HCT116 (cell line): ENCODE data around the gene NPHS1. TPM values are rescaled to one million over a fixed set of nuclear protein-coding genes. Genes with fewer than 3 reads are reported as not detected.

ENCODE experiments used
- ATAC-seq: fragments of 200-7000 bp; cut with Tn5 transposase; 2 replicates; pipeline ENCODE4 v1.9.1; 2020; ENCODE audit warnings: mild to moderate bottlenecking, moderate library complexity
- BruUV-seq: library from RNA; stranded (reverse); fragments of 400-500 nt; replicated peaks from 2 replicates; lab custom pipeline; 2021; lab: Mats Ljungman, UMichigan
- CTCF ChIA-PET: fragments of 300-600 bp; sonication (Branson Sonifier 250); formaldehyde crosslinking; loops from one replicate; lab custom pipeline; 2021; ENCODE audit warnings: antibody characterized with exemption; lab: Charles Lee
- POLR2A ChIA-PET: fragments of 300-600, 350-600 bp; sonication (Branson Sonifier 250); formaldehyde crosslinking; loops from one replicate; lab custom pipeline; 2021; ENCODE audit warnings: antibody characterized with exemption; lab: Charles Lee
- RAD21 ChIA-PET, 2 experiments: fragments of 300-600 bp; sonication (Branson Sonifier 250); formaldehyde crosslinking; loops; one replicate each; lab custom pipeline; 2023; ENCODE audit warnings: low total read pairs in 2 of 2; ENCODE audit not compliant: uncharacterized antibody in 2 of 2, unreplicated experiment in 2 of 2, low non-redundant PET in 1 of 2; lab: Charles Lee
- DNase-seq: peaks from one replicate; pipeline ENCODE4 v3.0.0-alpha.2; 2010; ENCODE audit warnings: low read depth, low spot score
- H2AFZ ChIP-seq: fragments of 200-600 bp; shearing (Covaris generic), sonication (generic); 2 replicates; pipeline ENCODE4 v1.6.1; 2017; ENCODE audit warnings: low read depth, mixed run types, mixed read lengths, antibody characterized with exemption, low read length; ENCODE audit not compliant: poor library complexity, severe bottlenecking
- H3K27ac ChIP-seq: 2 replicates; pipeline ENCODE4 v1.5.1; 2012; ENCODE audit warnings: low read depth, low read length
- H3K27me3 ChIP-seq: fragments of 200-600 bp; sonication (generic); 2 replicates; pipeline ENCODE4 v1.6.1; 2016; ENCODE audit warnings: mixed run types, low read length, mixed read lengths; ENCODE audit not compliant: insufficient read depth
- H3K36me3 ChIP-seq, 2 experiments: fragments of 200-500 bp in 1 of 2; fragments of 200-600 bp in 1 of 2; sonication (Bioruptor generic) in 1 of 2; sonication (generic) in 1 of 2; 2 replicates each; pipeline versions ENCODE4 v1.5.1 to v1.6.1; 2014 to 2016; ENCODE audit warnings: low read length in 2 of 2, inconsistent platforms in 1 of 2, mixed read lengths in 1 of 2, mixed run types in 1 of 2; ENCODE audit not compliant: insufficient read depth in 2 of 2, control insufficient read depth in 1 of 2
- H3K4me1 ChIP-seq, 2 experiments: fragments of 200-600 bp in 1 of 2; sonication (generic) in 1 of 2; 2 replicates each; pipeline versions ENCODE4 v1.5.1 to v1.6.1; 2012 to 2017; ENCODE audit warnings: low read length in 2 of 2, inconsistent platforms in 1 of 2, mild to moderate bottlenecking in 1 of 2, mixed read lengths in 1 of 2, mixed run types in 1 of 2, moderate library complexity in 1 of 2; ENCODE audit not compliant: insufficient read depth in 2 of 2, control insufficient read depth in 1 of 2
- H3K4me2 ChIP-seq: fragments of 200-600 bp; sonication (generic); 2 replicates; pipeline ENCODE4 v1.6.1; 2017; ENCODE audit warnings: mixed run types, low read length, mixed read lengths
- H3K4me3 ChIP-seq, 2 experiments: fragments of 200-600 bp in 1 of 2; sonication (generic) in 1 of 2; replicated peaks in 1 of 2; 2 replicates each; pipeline ENCODE4 v1.5.1; 2011 to 2016; ENCODE audit warnings: low read length in 2 of 2, control low read depth in 1 of 2, low read depth in 1 of 2, mild to moderate bottlenecking in 1 of 2, mixed read lengths in 1 of 2, mixed run types in 1 of 2
- H3K79me2 ChIP-seq: fragments of 200-600 bp; sonication (generic); 2 replicates; pipeline ENCODE4 v1.6.1; 2017; ENCODE audit warnings: mild to moderate bottlenecking, mixed run types, low read length, moderate library complexity, mixed read lengths; ENCODE audit not compliant: insufficient read depth
- H3K9ac ChIP-seq: fragments of 200-600 bp; sonication (generic); 2 replicates; pipeline ENCODE4 v1.6.1; 2016; ENCODE audit warnings: low read length, mixed read lengths
- H3K9me2 ChIP-seq: fragments of 200-600 bp; sonication (generic), shearing (Covaris generic); 2 replicates; pipeline ENCODE4 v1.6.1; 2017; ENCODE audit warnings: mixed run types, mild to moderate bottlenecking, moderate library complexity; ENCODE audit not compliant: insufficient read depth
- H3K9me3 ChIP-seq, 2 experiments: fragments of 200-500 bp in 1 of 2; fragments of 200-600 bp in 1 of 2; sonication (Bioruptor generic) in 1 of 2; sonication (generic) in 1 of 2; 2 replicates each; pipeline ENCODE4 v1.6.1; 2014 to 2017; ENCODE audit warnings: low read length in 2 of 2, mixed read lengths in 2 of 2, inconsistent platforms in 1 of 2, low read depth in 1 of 2, mild to moderate bottlenecking in 1 of 2, mixed run types in 1 of 2, moderate library complexity in 1 of 2; ENCODE audit not compliant: control insufficient read depth in 1 of 2, insufficient read depth in 1 of 2
- H4K20me1 ChIP-seq: fragments of 200-600 bp; sonication (generic), shearing (Covaris generic); 2 replicates; pipeline ENCODE4 v1.6.1; 2017; ENCODE audit warnings: mixed run types, mild to moderate bottlenecking, moderate library complexity; ENCODE audit not compliant: insufficient read depth
- CBX3 ChIP-seq: IDR thresholded peaks from 2 replicates; pipeline ENCODE4 v1.6.1; 2012; ENCODE audit warnings: low read depth
- CEBPB ChIP-seq: IDR thresholded peaks from 2 replicates; pipeline ENCODE4 v1.6.1; 2012; ENCODE audit warnings: low read depth
- EZH2 ChIP-seq: fragments of 200-600 bp; sonication (generic); IDR thresholded peaks from 2 replicates; pipeline ENCODE4 v1.6.1; 2017; ENCODE audit warnings: antibody characterized with exemption, mixed run types
- EZH2phosphoT487 ChIP-seq: fragments of 200-600 bp; IDR thresholded peaks from 2 replicates; pipeline ENCODE4 v1.6.1; 2018; ENCODE audit warnings: antibody characterized with exemption, borderline replicate concordance
- MAX ChIP-seq: IDR thresholded peaks from 2 replicates; pipeline ENCODE4 v1.6.1; 2012
- POLR2A ChIP-seq: IDR thresholded peaks from 2 replicates; pipeline ENCODE4 v1.7.0; 2011; ENCODE audit warnings: borderline replicate concordance; ENCODE audit not compliant: insufficient read depth, insufficient read length; ENCODE audit errors: extremely low read depth
- SP1 ChIP-seq: IDR thresholded peaks from 2 replicates; pipeline ENCODE4 v1.6.1; 2012; ENCODE audit warnings: low read depth
- ZBTB33 ChIP-seq: IDR thresholded peaks from 2 replicates; pipeline ENCODE4 v1.6.1; 2011; ENCODE audit warnings: mild to moderate bottlenecking, low read length, moderate library complexity; ENCODE audit not compliant: insufficient replicate concordance; ENCODE audit errors: extremely low read depth
- intact Hi-C: fragments of 100-400 bp; cut with micrococcal nuclease; formaldehyde crosslinking; loops from 2 replicates; pipeline ENCODE4 v1.10.0; 2022
- total RNA-seq: library from RNA; stranded (reverse); gene quantifications from one replicate; pipeline ENCODE4 v1.2.1, GENCODE V29; 2021; ENCODE audit not compliant: unreplicated experiment
- TF ChIP-seq, protein P1 (sequence below): IDR thresholded peaks from 2 replicates; pipeline ENCODE4 v1.6.1; 2012

The NPHS1 gene
- total RNA-seq, 1 experiment from 2014 or later: 0.57 TPM

GRCh38 chr19:35811317-35812219 is 40.7 kb downstream of the NPHS1 start:
- Histone ChIP-seq H2AFZ (no peak overlapping the region), H3K9me2 (no peaks in the 10 kb centered on the region), H3K27ac (no peak overlapping the region), H3K9ac (no peak overlapping the region), H3K4me3 (no peak overlapping the region), H3K79me2 (no peaks in the 10 kb centered on the region), H3K4me2 (no peak overlapping the region), H3K27me3 (no peaks in the 10 kb centered on the region), H3K9me3 (no peaks in the 10 kb centered on the region), H3K4me1 (no peaks in the 10 kb centered on the region), H3K36me3 (no peaks in the 10 kb centered on the region), H4K20me1 (no peaks in the 10 kb centered on the region)
- RAD21 ChIA-PET: no interaction called here
- POLR2A ChIA-PET: no interaction called here
- BruUV-seq: no TSS peak
- no peak for TF ChIP-seq EZH2
- TF ChIP-seq CEBPB: no peak
- no peak for TF ChIP-seq MAX
- TF ChIP-seq, protein P1, sequence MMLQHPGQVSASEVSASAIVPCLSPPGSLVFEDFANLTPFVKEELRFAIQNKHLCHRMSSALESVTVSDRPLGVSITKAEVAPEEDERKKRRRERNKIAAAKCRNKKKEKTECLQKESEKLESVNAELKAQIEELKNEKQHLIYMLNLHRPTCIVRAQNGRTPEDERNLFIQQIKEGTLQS: no peak
- no peak for TF ChIP-seq SP1
- no peak for TF ChIP-seq ZBTB33
- TF ChIP-seq CBX3: no peak
- TF ChIP-seq POLR2A: no peak
- no peak for TF ChIP-seq EZH2phosphoT487
- intact Hi-C loops: no loop called here
- no peak for ATAC-seq
- CTCF ChIA-PET: no interaction called here
- no peak for DNase-seq
